Germinal center (tissue), 1 donor: Measurements from ENCODE around the gene KIF19.
"Not testable (repeated sequence)": the region's sequence is repeated elsewhere in the genome, so short reads cannot be mapped to it uniquely, and the experiment has no call there.

ENCODE experiments used
- DNase-seq: peaks from one replicate; pipeline ENCODE4 v3.0.0; 2012; ENCODE audit warnings: mixed read lengths, low spot score

KIF19 gene

GRCh38 chr17:74389937-74390679 lies 64.1 kb downstream of the KIF19 start:
- no peak for DNase-seq

- no peak for DNase-seq
Observed at GRCh38 chr17:74390680-74391653, 64.9 kb downstream of the KIF19 start.

- DNase-seq = no peak
Observed at GRCh38 chr17:74391771-74392170, 65.7 kb downstream of the KIF19 start.

- DNase-seq = no peak
Observed at GRCh38 chr17:74392848-74393247, 66.8 kb downstream of the KIF19 start.

GRCh38 chr17:74393346-74393942 lies 67.4 kb downstream of the KIF19 start:
- no peak for DNase-seq

GRCh38 chr17:74394275-74394950 lies 68.4 kb downstream of the KIF19 start:
- DNase-seq = no peak

- no peak for DNase-seq
Observed at GRCh38 chr17:74394977-74395376, 69.0 kb downstream of the KIF19 start.

GRCh38 chr17:74396567-74396966 lies 70.5 kb downstream of the KIF19 start:
- DNase-seq = no peak

GRCh38 chr17:74402048-74402447 lies 76.0 kb downstream of the KIF19 start:
- no peak for DNase-seq

GRCh38 chr17:74403512-74404137 lies 77.6 kb downstream of the KIF19 start:
- DNase-seq = no peak

GRCh38 chr17:74404218-74404617 lies 78.2 kb downstream of the KIF19 start:
- no peak for DNase-seq

GRCh38 chr17:74404789-74405188 lies 78.8 kb downstream of the KIF19 start:
- no peak for DNase-seq

- not testable (repeated sequence) for DNase-seq
Observed at GRCh38 chr17:74405311-74405710, 79.3 kb downstream of the KIF19 start.
